ENCODE results near the gene MAML3. TPM values are rescaled to one million over a fixed set of nuclear protein-coding genes. Genes with fewer than 3 reads are reported as not detected.
A peak's percentile ranks its signal among the peaks of the same experiment; 100 is the strongest.

The MAML3 gene
- polyA plus RNA-seq, 4 donors = 1.4 to 10.3 (median 3.4) TPM

DNA sequence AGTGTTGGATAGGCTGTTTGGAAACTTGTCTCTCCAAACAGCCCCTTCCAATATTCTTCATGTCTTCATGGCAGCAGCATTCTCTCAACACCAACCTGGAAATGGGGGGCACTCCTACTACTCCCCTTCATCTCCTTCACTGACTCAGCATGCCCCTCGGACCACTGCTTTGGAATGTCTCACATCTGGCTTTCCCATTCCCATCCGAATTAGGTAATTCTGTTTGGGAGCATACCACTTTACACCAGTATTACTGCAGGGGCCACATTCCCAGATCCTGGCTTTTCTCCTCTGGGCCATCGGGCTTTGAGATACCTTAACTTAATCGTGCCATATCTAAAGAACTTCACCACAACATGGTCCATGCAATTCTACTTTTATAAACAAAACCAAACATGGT, 100.8 kb downstream of the MAML3 start:
- WGBS, 3 donors = 89 to 95% (median 93%) methylated on average over 4 of the region's 4 CpGs
- Histone ChIP-seq H3K27me3 (ENCODE audit: control insufficient read depth in 3 of 3, insufficient read depth in 3 of 3, low read length in 3 of 3) (no peaks in the 10 kb centered on the region), H3K4me3 (ENCODE audit: low read depth in 1 of 3, low read length in 3 of 3) (no peak overlapping the region), H3K36me3 (ENCODE audit: control insufficient read depth in 3 of 3, insufficient read depth in 2 of 3, low read depth in 1 of 3, low read length in 3 of 3) (no peaks in the 10 kb centered on the region), H3K9me3 (ENCODE audit: control insufficient read depth in 2 of 2, insufficient read depth in 1 of 2, low read depth in 1 of 2, low read length in 1 of 2) (no peaks in the 10 kb centered on the region), H3K27ac (ENCODE audit: low read depth in 1 of 3, low read length in 2 of 3) (no peak overlapping the region), H3K4me1 (ENCODE audit: control insufficient read depth in 3 of 3, insufficient read depth in 2 of 3, low read depth in 1 of 3, low read length in 2 of 3) (peaks cover 0 to 17% (median 7%) of the 10 kb centered on the region in 3 donors)
- FAIRE-seq (no peak), DNase-seq (no peak)

DNA sequence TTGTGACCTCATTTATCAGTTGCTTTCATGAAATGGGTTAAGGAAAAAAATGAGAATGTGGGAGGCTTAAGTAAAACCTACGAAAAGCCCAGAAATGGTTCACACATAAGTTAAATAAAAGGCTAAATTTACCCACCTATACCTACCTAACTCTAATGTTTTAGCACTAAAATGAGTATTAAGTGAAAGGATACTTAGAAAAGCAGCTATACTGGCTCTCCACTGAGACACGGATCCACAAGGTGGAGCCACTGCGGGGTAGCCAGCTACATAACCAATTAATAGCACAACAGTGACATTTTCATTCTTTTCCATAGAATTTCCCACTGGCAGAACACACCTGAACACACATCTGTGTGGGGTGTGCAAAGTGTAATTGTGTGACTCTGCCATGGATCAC, 101.9 kb downstream of the MAML3 start:
- no peaks in the 10 kb centered on the region for H3K36me3 ChIP-seq (ENCODE audit: control insufficient read depth in 3 of 3, insufficient read depth in 2 of 3, low read depth in 1 of 3, low read length in 3 of 3)
- no peaks in the 10 kb centered on the region for H3K27me3 ChIP-seq (ENCODE audit: control insufficient read depth in 3 of 3, insufficient read depth in 3 of 3, low read length in 3 of 3)
- DNase-seq (peak; percentile 58 to 60), FAIRE-seq (no peak)
- H3K4me1 ChIP-seq (ENCODE audit: control insufficient read depth in 3 of 3, insufficient read depth in 2 of 3, low read depth in 1 of 3, low read length in 2 of 3) = peaks cover 8 to 26% (median 10%) of the 10 kb centered on the region in 3 donors
- H3K9me3 ChIP-seq (ENCODE audit: control insufficient read depth in 2 of 2, insufficient read depth in 1 of 2, low read depth in 1 of 2, low read length in 1 of 2) = no peaks in the 10 kb centered on the region
- WGBS, 3 donors = 36 to 50% (median 37%) methylated on average over 3 of the region's 3 CpGs
- no peak overlapping the region for H3K4me3 ChIP-seq (ENCODE audit: low read depth in 1 of 3, low read length in 3 of 3)
- no peak overlapping the region for H3K27ac ChIP-seq (ENCODE audit: low read depth in 1 of 3, low read length in 2 of 3)

DNA sequence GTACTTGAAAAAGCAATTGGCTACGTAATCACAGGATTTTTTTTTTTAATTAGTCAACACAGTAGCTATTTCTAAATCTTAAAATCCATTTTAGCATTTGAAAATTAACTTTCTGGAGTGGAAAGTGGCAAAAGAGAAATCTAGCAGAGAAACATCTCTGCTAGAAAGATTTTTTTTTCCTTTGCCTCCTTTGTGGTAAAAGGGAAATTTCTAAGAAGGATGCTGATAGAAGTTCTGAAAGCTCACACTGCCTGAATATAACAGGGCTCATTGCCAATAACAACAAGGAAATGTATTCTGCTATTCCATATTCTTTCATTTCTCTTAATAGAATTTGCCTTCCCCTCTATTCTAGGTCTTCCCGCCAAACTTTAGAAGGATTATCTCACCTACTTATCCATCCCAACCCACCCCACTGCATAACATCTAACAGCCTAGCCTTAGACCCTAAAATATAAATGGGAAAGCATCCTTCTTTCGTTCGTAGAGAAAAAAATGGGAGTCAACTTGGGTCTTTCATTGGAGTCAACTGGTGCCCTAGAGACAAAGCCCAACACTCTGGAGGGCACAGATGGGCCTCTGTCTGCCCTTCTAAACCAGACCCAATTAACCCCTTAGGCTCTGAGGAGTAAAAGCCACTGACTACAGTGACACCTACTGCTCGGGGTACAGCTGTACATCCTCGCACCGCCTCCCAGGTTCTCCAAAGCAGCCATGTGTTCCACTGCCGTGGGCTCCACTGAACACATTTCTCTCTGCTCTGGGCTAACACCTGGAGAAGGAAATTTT, 103.9 kb downstream of the MAML3 start:
- Histone ChIP-seq H3K4me1 (ENCODE audit: control insufficient read depth in 3 of 3, insufficient read depth in 2 of 3, low read depth in 1 of 3, low read length in 2 of 3) (peaks cover 10 to 30% (median 11%) of the 10 kb centered on the region in 3 donors), H3K4me3 (ENCODE audit: low read depth in 1 of 3, low read length in 3 of 3) (peak overlapping the region in 1 of 3 donors; percentile 35), H3K9me3 (ENCODE audit: control insufficient read depth in 2 of 2, insufficient read depth in 1 of 2, low read depth in 1 of 2, low read length in 1 of 2) (no peaks in the 10 kb centered on the region), H3K27ac (ENCODE audit: low read depth in 1 of 3, low read length in 2 of 3) (peak overlapping the region in 2 of 3 donors; percentile 4 to 87), H3K36me3 (ENCODE audit: control insufficient read depth in 3 of 3, insufficient read depth in 2 of 3, low read depth in 1 of 3, low read length in 3 of 3) (no peaks in the 10 kb centered on the region), H3K27me3 (ENCODE audit: control insufficient read depth in 3 of 3, insufficient read depth in 3 of 3, low read length in 3 of 3) (no peaks in the 10 kb centered on the region)
- 61 to 68% (median 65%) methylated on average over 8 of the region's 8 CpGs for WGBS, 3 donors
- no peak for FAIRE-seq
- peak; percentile 29 to 31 for DNase-seq

DNA sequence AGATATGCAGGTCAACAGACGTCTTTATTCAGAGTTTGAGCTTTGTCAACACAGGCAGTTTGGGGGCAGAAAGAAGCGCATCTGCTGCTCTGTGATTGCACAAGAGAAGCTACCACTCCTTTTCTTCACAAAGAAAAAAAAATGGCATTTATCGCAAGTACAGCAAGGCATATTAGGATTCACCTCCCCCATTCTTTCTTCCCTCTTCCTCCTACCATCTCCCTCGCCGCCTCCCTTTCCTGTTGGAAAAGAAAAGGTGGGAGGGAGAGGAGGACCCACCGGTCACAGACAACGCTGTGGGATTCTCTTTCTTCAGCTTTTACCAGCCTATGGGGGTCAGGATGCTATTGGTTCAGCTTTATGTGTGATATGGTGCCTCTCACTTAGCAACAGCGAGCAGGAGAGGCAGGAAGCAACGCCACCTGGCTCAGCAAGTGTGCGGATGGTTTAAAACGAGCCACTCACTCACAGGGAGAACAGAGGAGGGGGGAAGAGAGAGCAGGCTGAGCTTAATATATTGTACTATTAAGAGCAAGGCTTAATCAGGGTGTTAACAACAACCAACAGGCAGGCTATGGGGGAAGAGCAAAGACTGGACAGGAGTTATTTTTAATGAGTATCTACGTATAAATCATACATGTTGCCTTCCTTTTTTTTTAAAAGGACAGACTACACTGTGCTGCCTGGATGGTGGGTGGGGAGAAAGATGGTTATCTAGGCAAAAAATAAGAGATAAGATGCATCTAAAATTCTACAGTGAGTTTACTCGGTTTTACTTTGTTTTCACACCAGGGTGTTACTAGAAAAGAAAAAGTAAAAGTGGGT, 104.7 kb downstream of the MAML3 start:
- DNase-seq = peak; percentile 81 to 83
- Histone ChIP-seq H3K27me3 (ENCODE audit: control insufficient read depth in 3 of 3, insufficient read depth in 3 of 3, low read length in 3 of 3) (no peaks in the 10 kb centered on the region), H3K4me1 (ENCODE audit: control insufficient read depth in 3 of 3, insufficient read depth in 2 of 3, low read depth in 1 of 3, low read length in 2 of 3) (peaks cover 10 to 30% (median 11%) of the 10 kb centered on the region in 3 donors), H3K36me3 (ENCODE audit: control insufficient read depth in 3 of 3, insufficient read depth in 2 of 3, low read depth in 1 of 3, low read length in 3 of 3) (no peaks in the 10 kb centered on the region), H3K27ac (ENCODE audit: low read depth in 1 of 3, low read length in 2 of 3) (peak overlapping the region; percentile 51 to 87 (median 70)), H3K9me3 (ENCODE audit: control insufficient read depth in 2 of 2, insufficient read depth in 1 of 2, low read depth in 1 of 2, low read length in 1 of 2) (no peaks in the 10 kb centered on the region), H3K4me3 (ENCODE audit: low read depth in 1 of 3, low read length in 3 of 3) (peak overlapping the region in 2 of 3 donors; percentile 35 to 36)
- no peak for FAIRE-seq
- WGBS, 3 donors = 1 to 8% (median 7%) methylated on average over 13 of the region's 13 CpGs

DNA sequence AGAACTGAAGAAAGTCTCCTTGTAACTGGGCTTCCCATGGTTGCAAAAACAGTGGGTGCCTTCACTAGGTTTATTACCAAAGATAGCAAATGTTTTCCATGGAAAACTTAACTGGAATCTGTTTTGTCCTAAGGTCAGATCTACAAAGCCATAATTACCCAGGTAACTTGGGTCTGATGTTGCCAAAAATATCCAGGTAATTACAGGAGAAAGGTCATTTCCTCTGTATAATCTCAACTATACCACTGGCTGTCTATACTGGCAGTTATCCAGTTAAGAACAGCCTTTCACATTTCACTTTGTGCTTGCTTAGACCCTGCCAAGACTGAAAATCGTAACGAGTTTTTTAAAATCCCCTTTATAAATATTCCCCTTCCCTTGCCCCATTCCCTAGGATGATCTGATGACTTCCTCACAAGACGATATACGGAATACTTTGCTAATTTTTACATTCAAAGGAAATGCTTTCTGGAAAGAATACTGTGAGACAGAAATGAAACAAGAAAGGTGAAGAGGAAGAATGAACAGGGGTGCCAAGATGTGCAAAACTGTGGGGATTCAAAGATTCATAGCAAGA, 105.5 kb downstream of the MAML3 start:
- peak overlapping the region in 2 of 3 donors; percentile 35 to 36 for H3K4me3 ChIP-seq (ENCODE audit: low read depth in 1 of 3, low read length in 3 of 3)
- peak overlapping the region; percentile 51 to 87 (median 70) for H3K27ac ChIP-seq (ENCODE audit: low read depth in 1 of 3, low read length in 2 of 3)
- no peaks in the 10 kb centered on the region for H3K36me3 ChIP-seq (ENCODE audit: control insufficient read depth in 3 of 3, insufficient read depth in 2 of 3, low read depth in 1 of 3, low read length in 3 of 3)
- no peaks in the 10 kb centered on the region for H3K27me3 ChIP-seq (ENCODE audit: control insufficient read depth in 3 of 3, insufficient read depth in 3 of 3, low read length in 3 of 3)
- H3K4me1 ChIP-seq (ENCODE audit: control insufficient read depth in 3 of 3, insufficient read depth in 2 of 3, low read depth in 1 of 3, low read length in 2 of 3) = peaks cover 10 to 30% (median 11%) of the 10 kb centered on the region in 3 donors
- no peaks in the 10 kb centered on the region for H3K9me3 ChIP-seq (ENCODE audit: control insufficient read depth in 2 of 2, insufficient read depth in 1 of 2, low read depth in 1 of 2, low read length in 1 of 2)
- FAIRE-seq (peak; percentile 26), DNase-seq (peak; percentile 76 to 85)
- 6 to 13% (median 10%) methylated on average over 4 of the region's 4 CpGs for WGBS, 3 donors

DNA sequence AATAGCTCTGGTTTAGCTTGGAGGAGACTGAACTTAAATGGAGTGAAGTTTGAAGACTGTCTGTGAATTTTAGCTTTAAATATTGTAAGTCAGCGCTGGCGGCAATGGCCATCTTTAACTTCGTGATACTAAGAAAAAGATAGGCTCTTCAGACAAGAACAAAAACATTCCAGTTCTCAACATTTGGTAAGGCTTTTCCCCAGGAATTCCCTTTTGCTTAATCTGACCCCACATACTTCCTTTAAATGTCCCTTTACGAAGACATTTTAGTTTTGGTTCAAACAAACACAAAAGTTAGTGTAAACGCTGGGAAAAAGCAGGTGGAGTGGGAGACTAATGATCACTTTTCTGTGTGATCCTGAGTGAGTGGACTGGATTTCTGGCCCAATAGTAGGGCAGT, 106.2 kb downstream of the MAML3 start:
- no peaks in the 10 kb centered on the region for H3K9me3 ChIP-seq (ENCODE audit: control insufficient read depth in 2 of 2, insufficient read depth in 1 of 2, low read depth in 1 of 2, low read length in 1 of 2)
- no peak overlapping the region for H3K4me3 ChIP-seq (ENCODE audit: low read depth in 1 of 3, low read length in 3 of 3)
- DNase-seq (no peak), FAIRE-seq (no peak)
- 61 to 65% (median 65%) methylated on average over 5 of the region's 5 CpGs for WGBS, 3 donors
- H3K4me1 ChIP-seq (ENCODE audit: control insufficient read depth in 3 of 3, insufficient read depth in 2 of 3, low read depth in 1 of 3, low read length in 2 of 3) = peaks cover 10 to 30% (median 11%) of the 10 kb centered on the region in 3 donors
- H3K27ac ChIP-seq (ENCODE audit: low read depth in 1 of 3, low read length in 2 of 3) = peak overlapping the region in 2 of 3 donors; percentile 59 to 87
- no peaks in the 10 kb centered on the region for H3K36me3 ChIP-seq (ENCODE audit: control insufficient read depth in 3 of 3, insufficient read depth in 2 of 3, low read depth in 1 of 3, low read length in 3 of 3)
- no peaks in the 10 kb centered on the region for H3K27me3 ChIP-seq (ENCODE audit: control insufficient read depth in 3 of 3, insufficient read depth in 3 of 3, low read length in 3 of 3)

DNA sequence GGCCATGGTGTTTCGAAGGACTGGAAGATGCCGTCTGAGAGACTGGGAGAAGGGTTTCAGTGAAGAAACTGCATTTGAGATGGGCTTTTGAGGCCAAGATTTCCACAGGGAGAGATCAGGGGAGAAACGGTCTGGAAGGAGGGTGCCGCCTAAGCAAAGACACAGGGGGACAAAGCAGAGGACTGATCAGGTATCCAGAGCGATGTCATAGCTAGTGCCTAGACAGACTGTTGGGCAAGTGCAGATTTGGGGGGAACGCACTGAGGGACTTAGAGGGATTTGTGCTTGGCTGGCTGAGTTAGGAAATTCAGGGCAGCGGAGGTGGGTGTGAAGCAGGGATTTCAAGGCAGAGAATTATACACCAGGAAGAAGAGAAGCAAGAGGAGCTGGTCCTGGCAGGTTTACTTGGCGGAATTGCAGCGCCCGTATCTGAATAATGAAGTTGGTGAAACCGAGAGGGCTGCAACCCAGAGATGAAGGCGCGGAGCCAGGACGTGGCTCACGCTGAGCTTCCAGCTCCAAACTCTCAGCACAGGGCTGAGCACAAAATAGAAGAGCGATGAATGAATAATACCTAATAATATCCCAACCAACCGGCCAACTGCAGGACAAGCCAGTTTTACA, 106.9 kb downstream of the MAML3 start:
- no peak for DNase-seq
- WGBS, 3 donors = 91 to 94% (median 91%) methylated on average over 17 of the region's 17 CpGs
- Histone ChIP-seq H3K9me3 (ENCODE audit: control insufficient read depth in 2 of 2, insufficient read depth in 1 of 2, low read depth in 1 of 2, low read length in 1 of 2) (no peaks in the 10 kb centered on the region), H3K4me1 (ENCODE audit: control insufficient read depth in 3 of 3, insufficient read depth in 2 of 3, low read depth in 1 of 3, low read length in 2 of 3) (peaks cover 7 to 30% (median 11%) of the 10 kb centered on the region in 3 donors), H3K27me3 (ENCODE audit: control insufficient read depth in 3 of 3, insufficient read depth in 3 of 3, low read length in 3 of 3) (no peaks in the 10 kb centered on the region), H3K27ac (ENCODE audit: low read depth in 1 of 3, low read length in 2 of 3) (peak overlapping the region in 1 of 3 donors; percentile 59), H3K4me3 (ENCODE audit: low read depth in 1 of 3, low read length in 3 of 3) (no peak overlapping the region), H3K36me3 (ENCODE audit: control insufficient read depth in 3 of 3, insufficient read depth in 2 of 3, low read depth in 1 of 3, low read length in 3 of 3) (no peaks in the 10 kb centered on the region)
- FAIRE-seq = no peak

DNA sequence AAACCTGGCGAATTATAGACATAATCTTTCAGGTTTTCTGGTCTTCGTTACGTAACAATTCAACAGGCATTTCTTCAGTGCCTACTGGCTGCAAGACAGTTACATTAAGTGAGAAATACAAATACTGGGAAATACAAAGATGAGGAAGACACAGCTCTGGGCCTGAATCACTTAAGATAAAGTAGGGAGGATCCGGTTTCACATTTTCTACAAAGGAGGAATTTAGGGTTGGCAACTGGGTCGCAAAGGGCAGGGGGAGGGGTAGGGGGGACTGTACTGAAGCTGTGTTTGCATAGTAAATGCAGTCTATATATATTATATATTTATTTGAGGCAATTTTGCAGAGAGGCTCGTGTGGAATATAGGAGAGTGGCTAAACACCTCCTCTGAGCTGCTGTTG, 107.4 kb downstream of the MAML3 start:
- Histone ChIP-seq H3K27me3 (ENCODE audit: control insufficient read depth in 3 of 3, insufficient read depth in 3 of 3, low read length in 3 of 3) (no peaks in the 10 kb centered on the region), H3K27ac (ENCODE audit: low read depth in 1 of 3, low read length in 2 of 3) (no peak overlapping the region), H3K36me3 (ENCODE audit: control insufficient read depth in 3 of 3, insufficient read depth in 2 of 3, low read depth in 1 of 3, low read length in 3 of 3) (no peaks in the 10 kb centered on the region), H3K4me3 (ENCODE audit: low read depth in 1 of 3, low read length in 3 of 3) (no peak overlapping the region), H3K9me3 (ENCODE audit: control insufficient read depth in 2 of 2, insufficient read depth in 1 of 2, low read depth in 1 of 2, low read length in 1 of 2) (no peaks in the 10 kb centered on the region), H3K4me1 (ENCODE audit: control insufficient read depth in 3 of 3, insufficient read depth in 2 of 3, low read depth in 1 of 3, low read length in 2 of 3) (peaks cover 6 to 30% (median 11%) of the 10 kb centered on the region in 3 donors)
- no peak for DNase-seq
- no peak for FAIRE-seq
- WGBS, 3 donors = 77 to 84% (median 79%) methylated on average over 6 of the region's 6 CpGs
